ENCODE measurements around the gene SECTM1. TPM values are rescaled to one million over a fixed set of nuclear protein-coding genes. Genes with fewer than 3 reads are reported as not detected.

SECTM1 gene
- total RNA-seq, 1 donor from 2014 or later: 0.27 TPM

- Histone ChIP-seq H2AFZ (ENCODE audit: low read depth, low read length) (no peak overlapping the region), H3K36me3 (ENCODE audit: insufficient read depth, low read length) (no peaks in the 10 kb centered on the region), H3K4me2 (ENCODE audit: low read length) (no peak overlapping the region), H3K4me1 (ENCODE audit: insufficient read depth, low read length) (peaks cover 24% of the 10 kb centered on the region), H3K4me3 (ENCODE audit: insufficient read depth, low read depth, low read length) (no peak overlapping the region), H3K9me3 (ENCODE audit: insufficient read depth, low read depth, low read length) (no peaks in the 10 kb centered on the region), H3K79me2 (ENCODE audit: insufficient read depth, low read length) (peaks cover under 1% of the 10 kb centered on the region), H3K27me3 (ENCODE audit: insufficient read depth, low read length) (no peaks in the 10 kb centered on the region), H4K20me1 (ENCODE audit: insufficient read depth, low read length) (peaks cover 8% of the 10 kb centered on the region), H3K27ac (ENCODE audit: low read depth, low read length) (no peak overlapping the region), H3K9ac (ENCODE audit: low read length) (no peak overlapping the region)
- Mint-ChIP-seq H3K27ac (ENCODE audit: unreplicated experiment) (no peak overlapping the region), H3K27me3 (ENCODE audit: low read depth, unreplicated experiment) (no peaks in the 10 kb centered on the region), H3K4me1 (ENCODE audit: low read depth, unreplicated experiment) (peaks cover 1% of the 10 kb centered on the region), H3K9me3 (ENCODE audit: unreplicated experiment) (no peaks in the 10 kb centered on the region), H3K36me3 (ENCODE audit: low read depth, unreplicated experiment) (peaks cover 6% of the 10 kb centered on the region), H3K4me3 (ENCODE audit: unreplicated experiment) (no peak overlapping the region)
- DNase-seq (ENCODE audit: low read depth) (no peak), FAIRE-seq (no peak)
- no peak for TF ChIP-seq EZH2 (IDR thresholded peaks at IDR 0.05; ENCODE audit: insufficient read depth, low read length)
- TF ChIP-seq CTCF (IDR thresholded peaks at IDR 0.05; ENCODE audit: insufficient read depth, low read depth, low read length): no peak
Observed at GRCh38 chr17:82278308-82278707, 55.3 kb downstream of the SECTM1 start.

- H3K36me3 ChIP-seq (ENCODE audit: insufficient read depth, low read length): no peaks in the 10 kb centered on the region
- no peak overlapping the region for H3K4me2 ChIP-seq (ENCODE audit: low read length)
- H3K79me2 ChIP-seq (ENCODE audit: insufficient read depth, low read length): peaks cover 5% of the 10 kb centered on the region
- H2AFZ ChIP-seq (ENCODE audit: low read depth, low read length): no peak overlapping the region
- no peak for DNase-seq (ENCODE audit: low read depth)
- H3K27me3 Mint-ChIP-seq (ENCODE audit: low read depth, unreplicated experiment): no peaks in the 10 kb centered on the region
- H3K4me1 ChIP-seq (ENCODE audit: insufficient read depth, low read length): peaks cover 19% of the 10 kb centered on the region
- no peak overlapping the region for H3K27ac ChIP-seq (ENCODE audit: low read depth, low read length)
- H3K4me3 ChIP-seq (ENCODE audit: insufficient read depth, low read depth, low read length): no peak overlapping the region
- no peaks in the 10 kb centered on the region for H3K4me1 Mint-ChIP-seq (ENCODE audit: low read depth, unreplicated experiment)
- TF ChIP-seq CTCF (IDR thresholded peaks at IDR 0.05; ENCODE audit: insufficient read depth, low read depth, low read length) (no peak), EZH2 (IDR thresholded peaks at IDR 0.05; ENCODE audit: insufficient read depth, low read length) (no peak)
- H3K4me3 Mint-ChIP-seq (ENCODE audit: unreplicated experiment): no peak overlapping the region
- H3K9me3 Mint-ChIP-seq (ENCODE audit: unreplicated experiment): no peaks in the 10 kb centered on the region
- no peaks in the 10 kb centered on the region for H3K27me3 ChIP-seq (ENCODE audit: insufficient read depth, low read length)
- FAIRE-seq: no peak
- peaks cover 8% of the 10 kb centered on the region for H4K20me1 ChIP-seq (ENCODE audit: insufficient read depth, low read length)
- peaks cover 6% of the 10 kb centered on the region for H3K36me3 Mint-ChIP-seq (ENCODE audit: low read depth, unreplicated experiment)
- H3K9me3 ChIP-seq (ENCODE audit: insufficient read depth, low read depth, low read length): no peaks in the 10 kb centered on the region
- H3K27ac Mint-ChIP-seq (ENCODE audit: unreplicated experiment): no peak overlapping the region
- no peak overlapping the region for H3K9ac ChIP-seq (ENCODE audit: low read length)
Observed at GRCh38 chr17:82277851-82278250, 55.7 kb downstream of the SECTM1 start.

- TF ChIP-seq EZH2 (IDR thresholded peaks at IDR 0.05; ENCODE audit: insufficient read depth, low read length) (no peak), CTCF (IDR thresholded peaks at IDR 0.05; ENCODE audit: insufficient read depth, low read depth, low read length) (no peak)
- no peak overlapping the region for H3K4me2 ChIP-seq (ENCODE audit: low read length)
- H3K9ac ChIP-seq (ENCODE audit: low read length): no peak overlapping the region
- no peak overlapping the region for H3K4me3 ChIP-seq (ENCODE audit: insufficient read depth, low read depth, low read length)
- FAIRE-seq: no peak
- H3K27ac ChIP-seq (ENCODE audit: low read depth, low read length): no peak overlapping the region
- Mint-ChIP-seq H3K4me1 (ENCODE audit: low read depth, unreplicated experiment) (no peaks in the 10 kb centered on the region), H3K9me3 (ENCODE audit: unreplicated experiment) (no peaks in the 10 kb centered on the region), H3K36me3 (ENCODE audit: low read depth, unreplicated experiment) (peaks cover 6% of the 10 kb centered on the region), H3K27ac (ENCODE audit: unreplicated experiment) (no peak overlapping the region), H3K4me3 (ENCODE audit: unreplicated experiment) (peak overlapping the region; percentile 55), H3K27me3 (ENCODE audit: low read depth, unreplicated experiment) (no peaks in the 10 kb centered on the region)
- H2AFZ ChIP-seq (ENCODE audit: low read depth, low read length): no peak overlapping the region
- H3K4me1 ChIP-seq (ENCODE audit: insufficient read depth, low read length): peaks cover 11% of the 10 kb centered on the region
- H3K79me2 ChIP-seq (ENCODE audit: insufficient read depth, low read length): peaks cover 13% of the 10 kb centered on the region
- peaks cover 15% of the 10 kb centered on the region for H4K20me1 ChIP-seq (ENCODE audit: insufficient read depth, low read length)
- no peaks in the 10 kb centered on the region for H3K36me3 ChIP-seq (ENCODE audit: insufficient read depth, low read length)
- H3K9me3 ChIP-seq (ENCODE audit: insufficient read depth, low read depth, low read length): no peaks in the 10 kb centered on the region
- H3K27me3 ChIP-seq (ENCODE audit: insufficient read depth, low read length): no peaks in the 10 kb centered on the region
- DNase-seq (ENCODE audit: low read depth): no peak
Observed at GRCh38 chr17:82276938-82277337, 56.6 kb downstream of the SECTM1 start.
